ENCODE measurements around the gene TRIM17. TPM values are rescaled to one million over a fixed set of nuclear protein-coding genes. Genes with fewer than 3 reads are reported as not detected.

The TRIM17 gene
- total and polyA plus RNA-seq, 9 of the 15 experiments (the other 6 are each of a cell fraction or from before 2014, with no cell fraction given), result not detected

DNA sequence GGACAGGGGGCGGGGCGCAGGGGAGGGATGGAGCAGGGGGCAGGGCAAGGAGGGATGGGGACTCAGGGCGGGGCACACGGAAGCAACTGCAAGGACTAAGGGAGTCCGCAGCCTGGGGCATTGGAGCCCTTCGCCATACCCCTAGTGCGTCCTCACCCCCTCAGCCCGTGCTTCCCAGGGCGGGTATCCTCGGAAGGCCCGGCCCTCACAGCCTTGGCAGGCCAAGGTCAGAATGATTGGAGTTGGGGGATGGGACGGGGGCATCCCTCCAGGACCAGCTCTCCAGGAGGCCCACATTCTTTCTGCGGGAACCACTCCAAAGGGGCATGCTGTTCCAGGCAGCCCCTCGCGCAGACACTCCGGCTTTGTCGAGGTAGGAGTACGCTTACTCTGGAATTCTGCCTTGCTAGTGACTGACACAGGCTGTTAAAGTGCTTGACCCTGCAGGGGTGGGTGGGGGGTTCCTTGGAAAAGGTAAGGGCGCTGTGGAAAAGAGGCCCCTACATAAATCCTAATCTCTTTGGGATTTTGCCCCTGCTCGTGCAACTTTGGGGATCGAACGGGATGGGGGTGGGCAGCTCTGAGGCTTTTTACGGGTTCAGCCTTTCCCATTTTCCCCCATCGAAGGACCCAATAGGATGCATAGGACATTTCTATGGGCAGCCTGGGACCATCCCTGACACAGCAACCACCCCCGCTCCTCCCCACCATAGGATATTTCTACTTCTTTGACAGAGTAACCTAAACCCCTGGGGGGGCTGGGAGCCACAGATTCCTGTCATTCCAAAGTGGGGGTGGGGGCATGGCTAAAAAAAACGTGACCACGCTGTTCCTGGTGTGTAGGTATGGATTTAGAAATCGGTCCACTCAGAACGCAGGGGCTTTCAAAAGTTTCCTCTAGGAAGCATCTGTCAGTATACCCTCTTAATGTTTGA is 9.3 kb downstream of the TRIM17 start (continued):
- TF ChIP-seq, protein P1, sequence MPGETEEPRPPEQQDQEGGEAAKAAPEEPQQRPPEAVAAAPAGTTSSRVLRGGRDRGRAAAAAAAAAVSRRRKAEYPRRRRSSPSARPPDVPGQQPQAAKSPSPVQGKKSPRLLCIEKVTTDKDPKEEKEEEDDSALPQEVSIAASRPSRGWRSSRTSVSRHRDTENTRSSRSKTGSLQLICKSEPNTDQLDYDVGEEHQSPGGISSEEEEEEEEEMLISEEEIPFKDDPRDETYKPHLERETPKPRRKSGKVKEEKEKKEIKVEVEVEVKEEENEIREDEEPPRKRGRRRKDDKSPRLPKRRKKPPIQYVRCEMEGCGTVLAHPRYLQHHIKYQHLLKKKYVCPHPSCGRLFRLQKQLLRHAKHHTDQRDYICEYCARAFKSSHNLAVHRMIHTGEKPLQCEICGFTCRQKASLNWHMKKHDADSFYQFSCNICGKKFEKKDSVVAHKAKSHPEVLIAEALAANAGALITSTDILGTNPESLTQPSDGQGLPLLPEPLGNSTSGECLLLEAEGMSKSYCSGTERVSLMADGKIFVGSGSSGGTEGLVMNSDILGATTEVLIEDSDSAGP (CRISPR knock-in tag; IDR thresholded peaks at IDR 0.05), result 0 out of 2 replicates have a peak, but pooled peaks have one; percentile 40
- TF ChIP-seq MAFK (IDR thresholded peaks at IDR 0.05; ENCODE audit: low read length), result 0 out of 2 replicates have a peak, but pooled peaks have one; percentile 14
- TF ChIP-seq, protein P2, sequence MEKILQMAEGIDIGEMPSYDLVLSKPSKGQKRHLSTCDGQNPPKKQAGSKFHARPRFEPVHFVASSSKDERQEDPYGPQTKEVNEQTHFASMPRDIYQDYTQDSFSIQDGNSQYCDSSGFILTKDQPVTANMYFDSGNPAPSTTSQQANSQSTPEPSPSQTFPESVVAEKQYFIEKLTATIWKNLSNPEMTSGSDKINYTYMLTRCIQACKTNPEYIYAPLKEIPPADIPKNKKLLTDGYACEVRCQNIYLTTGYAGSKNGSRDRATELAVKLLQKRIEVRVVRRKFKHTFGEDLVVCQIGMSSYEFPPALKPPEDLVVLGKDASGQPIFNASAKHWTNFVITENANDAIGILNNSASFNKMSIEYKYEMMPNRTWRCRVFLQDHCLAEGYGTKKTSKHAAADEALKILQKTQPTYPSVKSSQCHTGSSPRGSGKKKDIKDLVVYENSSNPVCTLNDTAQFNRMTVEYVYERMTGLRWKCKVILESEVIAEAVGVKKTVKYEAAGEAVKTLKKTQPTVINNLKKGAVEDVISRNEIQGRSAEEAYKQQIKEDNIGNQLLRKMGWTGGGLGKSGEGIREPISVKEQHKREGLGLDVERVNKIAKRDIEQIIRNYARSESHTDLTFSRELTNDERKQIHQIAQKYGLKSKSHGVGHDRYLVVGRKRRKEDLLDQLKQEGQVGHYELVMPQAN (IDR thresholded peaks at IDR 0.05; ENCODE audit: borderline replicate concordance), result 0 out of 2 replicates have a peak, but pooled peaks have one; percentile 29
- peak in 1 of 2 experiments; percentile 90; a peak in 2 of 4 replicates for TF ChIP-seq KDM1A (IDR thresholded peaks at IDR 0.05)
- TF ChIP-seq KDM5B (IDR thresholded peaks at IDR 0.05; ENCODE audit: insufficient replicate concordance, low read depth, low read length), result peak; percentile 59
- TF ChIP-seq SP1 (CRISPR knock-in tag; IDR thresholded peaks at IDR 0.05), result peak; percentile 67; the same call in 1 of the 2 replicates
- TF ChIP-seq, protein P3, sequence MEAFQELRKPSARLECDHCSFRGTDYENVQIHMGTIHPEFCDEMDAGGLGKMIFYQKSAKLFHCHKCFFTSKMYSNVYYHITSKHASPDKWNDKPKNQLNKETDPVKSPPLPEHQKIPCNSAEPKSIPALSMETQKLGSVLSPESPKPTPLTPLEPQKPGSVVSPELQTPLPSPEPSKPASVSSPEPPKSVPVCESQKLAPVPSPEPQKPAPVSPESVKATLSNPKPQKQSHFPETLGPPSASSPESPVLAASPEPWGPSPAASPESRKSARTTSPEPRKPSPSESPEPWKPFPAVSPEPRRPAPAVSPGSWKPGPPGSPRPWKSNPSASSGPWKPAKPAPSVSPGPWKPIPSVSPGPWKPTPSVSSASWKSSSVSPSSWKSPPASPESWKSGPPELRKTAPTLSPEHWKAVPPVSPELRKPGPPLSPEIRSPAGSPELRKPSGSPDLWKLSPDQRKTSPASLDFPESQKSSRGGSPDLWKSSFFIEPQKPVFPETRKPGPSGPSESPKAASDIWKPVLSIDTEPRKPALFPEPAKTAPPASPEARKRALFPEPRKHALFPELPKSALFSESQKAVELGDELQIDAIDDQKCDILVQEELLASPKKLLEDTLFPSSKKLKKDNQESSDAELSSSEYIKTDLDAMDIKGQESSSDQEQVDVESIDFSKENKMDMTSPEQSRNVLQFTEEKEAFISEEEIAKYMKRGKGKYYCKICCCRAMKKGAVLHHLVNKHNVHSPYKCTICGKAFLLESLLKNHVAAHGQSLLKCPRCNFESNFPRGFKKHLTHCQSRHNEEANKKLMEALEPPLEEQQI (IDR thresholded peaks at IDR 0.05), result no peak
- TF ChIP-seq ESRRA (IDR thresholded peaks at IDR 0.05; ENCODE audit: borderline replicate concordance, low read depth), result peak; percentile 26; the same call in 1 of the 2 replicates
- peak; percentile 62 to 63 for TF ChIP-seq MAZ (CRISPR knock-in tag; conservative IDR thresholded peaks at IDR 0.05 in 1 of 2, IDR thresholded peaks at IDR 0.05 in 1 of 2)
- 0 out of 2 replicates have a peak, but pooled peaks have one; percentile 51 for TF ChIP-seq ZNF76 (CRISPR knock-in tag; IDR thresholded peaks at IDR 0.05; ENCODE audit: borderline replicate concordance)
- peak; percentile 57; the same call in 1 of the 2 replicates for TF ChIP-seq CTBP1 (IDR thresholded peaks at IDR 0.05; ENCODE audit: borderline replicate concordance)
- no peak for TF ChIP-seq ZNF561 (CRISPR knock-in tag; conservative IDR thresholded peaks at IDR 0.05)
- TF ChIP-seq SIN3B (IDR thresholded peaks at IDR 0.05; ENCODE audit: low read depth), result no peak
- TF ChIP-seq RCOR1 (IDR thresholded peaks at IDR 0.05; ENCODE audit: borderline replicate concordance in 1 of 2, low read depth in 2 of 2, low read length in 2 of 2), result peak in 1 of 2 experiments; percentile 27; a peak in 1 of 4 replicates
- no peak for TF ChIP-seq KAT8 (IDR thresholded peaks at IDR 0.05; ENCODE audit: low read depth)
- TF ChIP-seq, protein P4, sequence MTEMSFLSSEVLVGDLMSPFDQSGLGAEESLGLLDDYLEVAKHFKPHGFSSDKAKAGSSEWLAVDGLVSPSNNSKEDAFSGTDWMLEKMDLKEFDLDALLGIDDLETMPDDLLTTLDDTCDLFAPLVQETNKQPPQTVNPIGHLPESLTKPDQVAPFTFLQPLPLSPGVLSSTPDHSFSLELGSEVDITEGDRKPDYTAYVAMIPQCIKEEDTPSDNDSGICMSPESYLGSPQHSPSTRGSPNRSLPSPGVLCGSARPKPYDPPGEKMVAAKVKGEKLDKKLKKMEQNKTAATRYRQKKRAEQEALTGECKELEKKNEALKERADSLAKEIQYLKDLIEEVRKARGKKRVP (CRISPR knock-in tag; IDR thresholded peaks at IDR 0.05), result peak; percentile 53; the same call in 1 of the 2 replicates

Measured in K562 (cell line).